ENCODE results near the gene BRPF3. TPM values are rescaled to one million over a fixed set of nuclear protein-coding genes. Genes with fewer than 3 reads are reported as not detected.

Gene BRPF3
- total and polyA plus RNA-seq, 2 donors (not counting 3 experiments of a cell fraction or from before 2014, with no cell fraction given): 30.5 to 35.7 TPM

GRCh38 chr6:36243562-36244212 lies 47.1 kb downstream of the BRPF3 start:
- dilution Hi-C loops (cut with MboI; ENCODE audit: extremely low pct_ligation_motif_present, low sequenced_read_pairs) (no loop called here), intact Hi-C loops (cut with micrococcal nuclease) (no loop called here)
- ChIA-PET CTCF (interaction anchor here (1.0 to 3.1 kb wide), 3 partner anchors 14 to 59 kb away, joined by 3 to 19 read pairs (median 3); no protein-coding TSS in a partner anchor), POLR2A (no interaction called here)
- no TSS peak for BruUV-seq (replicated peaks)
- H2AFZ ChIP-seq (ENCODE audit: low read depth, low read length): no peak overlapping the region
- H3K27me3 ChIP-seq (ENCODE audit: control insufficient read depth in 2 of 2, insufficient read depth in 2 of 2, low read length in 2 of 2): no peaks in the 10 kb centered on the region
- no peak overlapping the region for H3K4me2 ChIP-seq (ENCODE audit: insufficient read depth, low read length)
- H3K4me3 ChIP-seq (replicated peaks in 1 of 3; ENCODE audit: insufficient read depth in 1 of 3, low read depth in 1 of 3, low read length in 3 of 3): no peak overlapping the region
- H3K4me1 ChIP-seq (ENCODE audit: control insufficient read depth, extremely low read depth, insufficient read depth, low read length): peaks cover 36% of the 10 kb centered on the region
- FAIRE-seq (no peak), DNase-seq (ENCODE audit: low read depth, low spot score) (no peak)
- H3K9me1 ChIP-seq (replicated peaks; ENCODE audit: control insufficient read depth, extremely low read depth, insufficient read depth, low read length): no peaks in the 10 kb centered on the region
- no peaks in the 10 kb centered on the region for H4K20me1 ChIP-seq (replicated peaks; ENCODE audit: control insufficient read depth, extremely low read depth, insufficient read depth, low read length)
- no peak overlapping the region for H3K9ac ChIP-seq (replicated peaks; ENCODE audit: extremely low read depth, insufficient read depth, low read length)
- no peak for TF ChIP-seq POLR2A (IDR thresholded peaks at IDR 0.05; ENCODE audit: low read depth, low read length)
- no peak for TF ChIP-seq EZH2 (IDR thresholded peaks at IDR 0.05; ENCODE audit: borderline replicate concordance, low read depth, low read length, severe bottlenecking)
- TF ChIP-seq, protein P1, sequence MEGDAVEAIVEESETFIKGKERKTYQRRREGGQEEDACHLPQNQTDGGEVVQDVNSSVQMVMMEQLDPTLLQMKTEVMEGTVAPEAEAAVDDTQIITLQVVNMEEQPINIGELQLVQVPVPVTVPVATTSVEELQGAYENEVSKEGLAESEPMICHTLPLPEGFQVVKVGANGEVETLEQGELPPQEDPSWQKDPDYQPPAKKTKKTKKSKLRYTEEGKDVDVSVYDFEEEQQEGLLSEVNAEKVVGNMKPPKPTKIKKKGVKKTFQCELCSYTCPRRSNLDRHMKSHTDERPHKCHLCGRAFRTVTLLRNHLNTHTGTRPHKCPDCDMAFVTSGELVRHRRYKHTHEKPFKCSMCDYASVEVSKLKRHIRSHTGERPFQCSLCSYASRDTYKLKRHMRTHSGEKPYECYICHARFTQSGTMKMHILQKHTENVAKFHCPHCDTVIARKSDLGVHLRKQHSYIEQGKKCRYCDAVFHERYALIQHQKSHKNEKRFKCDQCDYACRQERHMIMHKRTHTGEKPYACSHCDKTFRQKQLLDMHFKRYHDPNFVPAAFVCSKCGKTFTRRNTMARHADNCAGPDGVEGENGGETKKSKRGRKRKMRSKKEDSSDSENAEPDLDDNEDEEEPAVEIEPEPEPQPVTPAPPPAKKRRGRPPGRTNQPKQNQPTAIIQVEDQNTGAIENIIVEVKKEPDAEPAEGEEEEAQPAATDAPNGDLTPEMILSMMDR (IDR thresholded peaks at IDR 0.05; ENCODE audit: extremely low read depth in 1 of 2, insufficient read depth in 1 of 2, low read depth in 1 of 2, low read length in 2 of 2): no peak
- TF ChIP-seq, protein P2, sequence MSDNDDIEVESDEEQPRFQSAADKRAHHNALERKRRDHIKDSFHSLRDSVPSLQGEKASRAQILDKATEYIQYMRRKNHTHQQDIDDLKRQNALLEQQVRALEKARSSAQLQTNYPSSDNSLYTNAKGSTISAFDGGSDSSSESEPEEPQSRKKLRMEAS (IDR thresholded peaks at IDR 0.05; ENCODE audit: insufficient read depth, insufficient read length): no peak
- TF ChIP-seq JUN (IDR thresholded peaks at IDR 0.05; ENCODE audit: borderline replicate concordance, insufficient read depth, insufficient read length, low read depth): no peak
- no peak for TF ChIP-seq MYC (IDR thresholded peaks at IDR 0.05; ENCODE audit: low read depth, low read length)
- TF ChIP-seq POLR2AphosphoS5 (IDR thresholded peaks at IDR 0.05; ENCODE audit: insufficient read depth, low read depth, low read length): no peak
- no peak for TF ChIP-seq FOS (IDR thresholded peaks at IDR 0.05; ENCODE audit: borderline replicate concordance, insufficient read depth, low read length)
- no peak for TF ChIP-seq GATA2 (IDR thresholded peaks at IDR 0.05; ENCODE audit: insufficient read depth, insufficient read length, low read depth, low read length)
- H3K9me3 ChIP-seq (replicated peaks; ENCODE audit: control insufficient read depth, insufficient read depth, low read length): no peaks in the 10 kb centered on the region
- H3K79me2 ChIP-seq (ENCODE audit: control insufficient read depth, insufficient read depth, low read length): no peaks in the 10 kb centered on the region
- no peak overlapping the region for H3K27ac ChIP-seq (ENCODE audit: insufficient read depth, low read depth, low read length)
- no peaks in the 10 kb centered on the region for H3K36me3 ChIP-seq (ENCODE audit: control insufficient read depth in 2 of 2, extremely low read depth in 1 of 2, insufficient read depth in 2 of 2, low read length in 2 of 2)

All from endothelial cell of umbilical vein (primary cell).